ENCODE data around the gene CYGB. TPM values are rescaled to one million over a fixed set of nuclear protein-coding genes. Genes with fewer than 3 reads are reported as not detected.

The CYGB gene
- total and polyA plus RNA-seq, 2 of the 13 experiments (the other 11 are each of a cell fraction or from before 2014, with no cell fraction given), result 18.9 to 27.1 TPM

- TF ChIP-seq ZNF318 (CRISPR knock-in tag; IDR thresholded peaks at IDR 0.05), result peak; percentile 14; the same call in 1 of the 2 replicates
- TF ChIP-seq, protein P1, sequence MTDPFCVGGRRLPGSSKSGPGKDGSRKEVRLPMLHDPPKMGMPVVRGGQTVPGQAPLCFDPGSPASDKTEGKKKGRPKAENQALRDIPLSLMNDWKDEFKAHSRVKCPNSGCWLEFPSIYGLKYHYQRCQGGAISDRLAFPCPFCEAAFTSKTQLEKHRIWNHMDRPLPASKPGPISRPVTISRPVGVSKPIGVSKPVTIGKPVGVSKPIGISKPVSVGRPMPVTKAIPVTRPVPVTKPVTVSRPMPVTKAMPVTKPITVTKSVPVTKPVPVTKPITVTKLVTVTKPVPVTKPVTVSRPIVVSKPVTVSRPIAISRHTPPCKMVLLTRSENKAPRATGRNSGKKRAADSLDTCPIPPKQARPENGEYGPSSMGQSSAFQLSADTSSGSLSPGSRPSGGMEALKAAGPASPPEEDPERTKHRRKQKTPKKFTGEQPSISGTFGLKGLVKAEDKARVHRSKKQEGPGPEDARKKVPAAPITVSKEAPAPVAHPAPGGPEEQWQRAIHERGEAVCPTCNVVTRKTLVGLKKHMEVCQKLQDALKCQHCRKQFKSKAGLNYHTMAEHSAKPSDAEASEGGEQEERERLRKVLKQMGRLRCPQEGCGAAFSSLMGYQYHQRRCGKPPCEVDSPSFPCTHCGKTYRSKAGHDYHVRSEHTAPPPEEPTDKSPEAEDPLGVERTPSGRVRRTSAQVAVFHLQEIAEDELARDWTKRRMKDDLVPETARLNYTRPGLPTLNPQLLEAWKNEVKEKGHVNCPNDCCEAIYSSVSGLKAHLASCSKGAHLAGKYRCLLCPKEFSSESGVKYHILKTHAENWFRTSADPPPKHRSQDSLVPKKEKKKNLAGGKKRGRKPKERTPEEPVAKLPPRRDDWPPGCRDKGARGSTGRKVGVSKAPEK (CRISPR knock-in tag; IDR thresholded peaks at IDR 0.05; ENCODE audit: borderline replicate concordance), result peak; percentile 24; the same call in 1 of the 2 replicates
- TF ChIP-seq, protein P2, sequence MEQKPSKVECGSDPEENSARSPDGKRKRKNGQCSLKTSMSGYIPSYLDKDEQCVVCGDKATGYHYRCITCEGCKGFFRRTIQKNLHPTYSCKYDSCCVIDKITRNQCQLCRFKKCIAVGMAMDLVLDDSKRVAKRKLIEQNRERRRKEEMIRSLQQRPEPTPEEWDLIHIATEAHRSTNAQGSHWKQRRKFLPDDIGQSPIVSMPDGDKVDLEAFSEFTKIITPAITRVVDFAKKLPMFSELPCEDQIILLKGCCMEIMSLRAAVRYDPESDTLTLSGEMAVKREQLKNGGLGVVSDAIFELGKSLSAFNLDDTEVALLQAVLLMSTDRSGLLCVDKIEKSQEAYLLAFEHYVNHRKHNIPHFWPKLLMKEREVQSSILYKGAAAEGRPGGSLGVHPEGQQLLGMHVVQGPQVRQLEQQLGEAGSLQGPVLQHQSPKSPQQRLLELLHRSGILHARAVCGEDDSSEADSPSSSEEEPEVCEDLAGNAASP (CRISPR knock-in tag; IDR thresholded peaks at IDR 0.05; ENCODE audit: borderline replicate concordance), result peak; percentile 62; the same call in 1 of the 2 replicates
- TF ChIP-seq KLF12 (CRISPR knock-in tag; IDR thresholded peaks at IDR 0.05; ENCODE audit: borderline replicate concordance), result peak; percentile 74; the same call in 1 of the 2 replicates
These were observed 48.4 kb upstream of the CYGB start, which contains the start of gene ST6GALNAC2 (continued) for GRCh38 chr17:76585649-76586593.
